Lower leg skin (tissue), 4 donors: ENCODE data around the gene TMEM170B. TPM values are rescaled to one million over a fixed set of nuclear protein-coding genes. Genes with fewer than 3 reads are reported as not detected.
"Not testable (repeated sequence)": the region's sequence is repeated elsewhere in the genome, so short reads cannot be mapped to it uniquely, and the experiment has no call there.

Experiments used
- DNase-seq, 2 donors: peaks; one replicate each; pipeline ENCODE4 v3.0.0-alpha.2; 2019; ENCODE audit warnings: low spot score in 2 of 2
- H3K4me3 ChIP-seq: fragments of 200-600 bp; sonication (generic); 2 replicates; pipeline ENCODE4 v1.5.1; 2017; ENCODE audit warnings: mild to moderate bottlenecking, low read depth; ENCODE audit not compliant: poor library complexity, severe bottlenecking
- CTCF ChIP-seq, 3 donors: fragments of 450-650 bp; IDR thresholded peaks; one replicate each; pipeline ENCODE4 v1.5.1; 2016; ENCODE audit warnings: antibody characterized with exemption in 3 of 3, mild to moderate bottlenecking in 3 of 3, moderate library complexity in 2 of 3
- POLR2A ChIP-seq, 2 donors: fragments of 450-650 bp; IDR thresholded peaks; one replicate each; pipeline ENCODE4 v1.6.1; 2016 to 2017; ENCODE audit warnings: antibody characterized with exemption in 2 of 2, mild to moderate bottlenecking in 1 of 2, moderate library complexity in 1 of 2
- WGBS, 2 donors: methylation state at CpG; one replicate each; pipeline ENCODE4 v1.1.5; 2018; 5-methylcytosine and 5-hydroxymethylcytosine counted together
- intact Hi-C: fragments of 100-400 bp; cut with DNase I; formaldehyde crosslinking; loops from one replicate; pipeline ENCODE4 v1.15.0; 2023; ENCODE audit warnings: low total_unique reads
- total RNA-seq, 4 donors: library from RNA; depleted of rRNA; stranded (reverse); fragments of >200 nt; gene quantifications; one replicate each; pipeline ENCODE4 v1.1.0, GENCODE V29; 2016

TMEM170B gene
- total RNA-seq, 4 donors from 2014 or later: 0.34 to 2.1 (median 1.3) TPM

GRCh38 chr6:11542863-11543262, 5.3 kb downstream of the TMEM170B start:
- no peak for DNase-seq
- intact Hi-C loops: no loop called here
- H3K4me3 ChIP-seq: no peak overlapping the region
- TF ChIP-seq CTCF (IDR thresholded peaks at IDR 0.05) (no peak), POLR2A (IDR thresholded peaks at IDR 0.05) (no peak)
- 92 to 94% methylated on average over 3 of the region's 3 CpGs for WGBS, 2 donors

- WGBS, 2 donors: 86% methylated on average over 4 of the region's 4 CpGs
- TF ChIP-seq POLR2A (IDR thresholded peaks at IDR 0.05): no peak
- no peak for TF ChIP-seq CTCF (IDR thresholded peaks at IDR 0.05)
- no peak for DNase-seq
- no peak overlapping the region for H3K4me3 ChIP-seq
- intact Hi-C loops: no loop called here
Measured at GRCh38 chr6:11543919-11544518, 6.5 kb downstream of the TMEM170B start.

GRCh38 chr6:11547846-11548245, 10.3 kb downstream of the TMEM170B start:
- H3K4me3 ChIP-seq, intact Hi-C loops, DNase-seq: not testable (repeated sequence)

GRCh38 chr6:11548578-11548977, 11.0 kb downstream of the TMEM170B start:
- WGBS, 2 donors: 91 to 94% methylated on average over 4 of the region's 4 CpGs

GRCh38 chr6:11551053-11551452, 13.5 kb downstream of the TMEM170B start:
- no peak for DNase-seq
- 89 to 96% methylated on average over 1 of the region's 1 CpG for WGBS, 2 donors
- intact Hi-C loops: no loop called here
- TF ChIP-seq POLR2A (IDR thresholded peaks at IDR 0.05) (no peak), CTCF (IDR thresholded peaks at IDR 0.05) (no peak)
- no peak overlapping the region for H3K4me3 ChIP-seq

More at GRCh38 chr6:11548578-11548977, 11.0 kb downstream of the TMEM170B start:
- DNase-seq, intact Hi-C loops, H3K4me3 ChIP-seq: not testable (repeated sequence)

- intact Hi-C loops: no loop called here
- no peak overlapping the region for H3K4me3 ChIP-seq
- TF ChIP-seq POLR2A (IDR thresholded peaks at IDR 0.05): no peak
- no peak for DNase-seq
Measured at GRCh38 chr6:11552442-11552841, 14.9 kb downstream of the TMEM170B start.

- 84 to 85% methylated on average over 3 of the region's 3 CpGs for WGBS, 2 donors
- DNase-seq: no peak
- TF ChIP-seq CTCF (IDR thresholded peaks at IDR 0.05): no peak
- TF ChIP-seq POLR2A (IDR thresholded peaks at IDR 0.05): no peak
- intact Hi-C loops: no loop called here
- no peak overlapping the region for H3K4me3 ChIP-seq
Measured at GRCh38 chr6:11553824-11554223, 16.3 kb downstream of the TMEM170B start.
